CD1c-positive myeloid dendritic cell (primary cell): ENCODE results near the gene ZSWIM6.
"Not testable (repeated sequence)": the region's sequence is repeated elsewhere in the genome, so short reads cannot be mapped to it uniquely, and the experiment has no call there.

Experiments
- DNase-seq: peaks from one replicate; pipeline ENCODE4 v3.0.0-alpha.2; 2016; ENCODE audit errors: extremely low spot score

The ZSWIM6 gene

GRCh38 chr5:61407706-61408270 is 75.7 kb downstream of the ZSWIM6 start:
- DNase-seq, result no peak

GRCh38 chr5:61408476-61409168 is 76.6 kb downstream of the ZSWIM6 start:
- DNase-seq, result peak; percentile 99

GRCh38 chr5:61409568-61409967 is 77.5 kb downstream of the ZSWIM6 start:
- peak; percentile 49 for DNase-seq

- no peak for DNase-seq
These were observed 78.8 kb downstream of the ZSWIM6 start for GRCh38 chr5:61410811-61411210.

GRCh38 chr5:61412361-61412760 is 80.3 kb downstream of the ZSWIM6 start:
- no peak for DNase-seq

GRCh38 chr5:61413205-61413604 is 81.1 kb downstream of the ZSWIM6 start:
- not testable (repeated sequence) for DNase-seq

- DNase-seq, result no peak
These were observed 82.7 kb downstream of the ZSWIM6 start for GRCh38 chr5:61414806-61415205.

GRCh38 chr5:61416010-61416409 is 84.0 kb downstream of the ZSWIM6 start:
- no peak for DNase-seq

GRCh38 chr5:61416420-61416819 is 84.4 kb downstream of the ZSWIM6 start:
- DNase-seq, result no peak

- no peak for DNase-seq
These were observed 85.3 kb downstream of the ZSWIM6 start for GRCh38 chr5:61417340-61417739.

GRCh38 chr5:61417851-61418250 is 85.8 kb downstream of the ZSWIM6 start:
- DNase-seq, result no peak

GRCh38 chr5:61419106-61419505 is 87.0 kb downstream of the ZSWIM6 start:
- no peak for DNase-seq

- no peak for DNase-seq
These were observed 88.0 kb downstream of the ZSWIM6 start for GRCh38 chr5:61420016-61420415.

GRCh38 chr5:61421262-61421661 is 89.2 kb downstream of the ZSWIM6 start:
- DNase-seq, result not testable (repeated sequence)

- DNase-seq, result no peak
These were observed 91.6 kb downstream of the ZSWIM6 start for GRCh38 chr5:61423487-61424145.

- DNase-seq, result no peak
These were observed 93.9 kb downstream of the ZSWIM6 start for GRCh38 chr5:61425918-61426317.

- DNase-seq, result no peak
These were observed 97.8 kb downstream of the ZSWIM6 start for GRCh38 chr5:61429906-61430305.

- no peak for DNase-seq
These were observed 100.0 kb downstream of the ZSWIM6 start for GRCh38 chr5:61431923-61432620.

GRCh38 chr5:61435368-61435767 is 103.3 kb downstream of the ZSWIM6 start:
- DNase-seq, result no peak

GRCh38 chr5:61438298-61438970 is 106.4 kb downstream of the ZSWIM6 start:
- no peak for DNase-seq

GRCh38 chr5:61440086-61440485 is 108.0 kb downstream of the ZSWIM6 start:
- DNase-seq, result no peak

GRCh38 chr5:61440596-61440995 is 108.5 kb downstream of the ZSWIM6 start:
- DNase-seq, result no peak
